Measurements from ENCODE around the gene OLFM2. TPM values are rescaled to one million over a fixed set of nuclear protein-coding genes. Genes with fewer than 3 reads are reported as not detected.

Gene OLFM2
- total RNA-seq, 4 donors from 2014 or later: 0.25 to 0.78 TPM; not detected in 2

GRCh38 chr19:9913237-9914000 lies 22.9 kb downstream of the OLFM2 start:
- Histone ChIP-seq H3K9me3 (no peaks in the 10 kb centered on the region), H3K27me3 (peaks cover 25 to 31% (median 30%) of the 10 kb centered on the region in 3 donors), H3K4me3 (peak overlapping the region; percentile 47 to 56 (median 53)), H3K4me1 (peaks cover 0 to 4% of the 10 kb centered on the region in 2 donors), H3K36me3 (no peaks in the 10 kb centered on the region), H3K27ac (no peak overlapping the region)
- in situ Hi-C loops (cut with MboI; ENCODE audit: low sequenced_read_pairs in 4 of 4): no loop called here
- intact Hi-C loops (cut with DNase I; ENCODE audit: low total_unique reads): no loop called here
- TF ChIP-seq CTCF (IDR thresholded peaks at IDR 0.05 in 4 of 5, conservative IDR thresholded peaks at IDR 0.05 in 1 of 5) (no peak), POLR2A (IDR thresholded peaks at IDR 0.05) (no peak)
- ATAC-seq: no peak
- DNase-seq: no peak

GRCh38 chr19:9912551-9913236 lies 23.6 kb downstream of the OLFM2 start:
- TF ChIP-seq CTCF (IDR thresholded peaks at IDR 0.05 in 4 of 5, conservative IDR thresholded peaks at IDR 0.05 in 1 of 5) (no peak), POLR2A (IDR thresholded peaks at IDR 0.05) (no peak)
- Histone ChIP-seq H3K9me3 (no peaks in the 10 kb centered on the region), H3K27ac (no peak overlapping the region), H3K4me1 (peaks cover 0 to 4% of the 10 kb centered on the region in 2 donors), H3K27me3 (peaks cover 25 to 31% (median 30%) of the 10 kb centered on the region in 3 donors), H3K4me3 (peak overlapping the region in 2 of 4 donors; percentile 36 to 54), H3K36me3 (no peaks in the 10 kb centered on the region)
- intact Hi-C loops (cut with DNase I; ENCODE audit: low total_unique reads): no loop called here
- in situ Hi-C loops (cut with MboI; ENCODE audit: low sequenced_read_pairs in 4 of 4): no loop called here
- ATAC-seq (no peak), DNase-seq (no peak)

GRCh38 chr19:9911524-9912185 lies 24.7 kb downstream of the OLFM2 start:
- H3K27me3 ChIP-seq: peaks cover 25 to 31% (median 30%) of the 10 kb centered on the region in 3 donors

GRCh38 chr19:9910625-9911024 lies 25.7 kb downstream of the OLFM2 start:
- DNase-seq (no peak), ATAC-seq (no peak)
- H3K9me3 ChIP-seq: no peaks in the 10 kb centered on the region
- H3K27ac ChIP-seq: no peak overlapping the region
- intact Hi-C loops (cut with DNase I; ENCODE audit: low total_unique reads): no loop called here
- in situ Hi-C loops (cut with MboI; ENCODE audit: low sequenced_read_pairs in 4 of 4): no loop called here
- H3K4me3 ChIP-seq: no peak overlapping the region
- TF ChIP-seq POLR2A (IDR thresholded peaks at IDR 0.05) (no peak), CTCF (IDR thresholded peaks at IDR 0.05 in 4 of 5, conservative IDR thresholded peaks at IDR 0.05 in 1 of 5) (no peak)
- peaks cover 0 to 4% of the 10 kb centered on the region in 2 donors for H3K4me1 ChIP-seq
- H3K27me3 ChIP-seq: peaks cover 25 to 31% (median 30%) of the 10 kb centered on the region in 3 donors
- no peaks in the 10 kb centered on the region for H3K36me3 ChIP-seq

More at GRCh38 chr19:9911524-9912185, 24.7 kb downstream of the OLFM2 start:
- intact Hi-C loops (cut with DNase I; ENCODE audit: low total_unique reads): no loop called here
- in situ Hi-C loops (cut with MboI; ENCODE audit: low sequenced_read_pairs in 4 of 4): no loop called here
- no peak overlapping the region for H3K27ac ChIP-seq
- H3K9me3 ChIP-seq: no peaks in the 10 kb centered on the region
- TF ChIP-seq POLR2A (IDR thresholded peaks at IDR 0.05) (no peak), CTCF (IDR thresholded peaks at IDR 0.05 in 4 of 5, conservative IDR thresholded peaks at IDR 0.05 in 1 of 5) (no peak)
- DNase-seq: no peak
- ATAC-seq: no peak
- H3K4me1 ChIP-seq: peaks cover 0 to 4% of the 10 kb centered on the region in 2 donors
- no peak overlapping the region for H3K4me3 ChIP-seq
- H3K36me3 ChIP-seq: no peaks in the 10 kb centered on the region
